Stimulated activated CD8-positive, alpha-beta memory T cell treated with anti-CD3 and anti-CD28 coated beads, Interleukin-7, amount 100 ng/mL, for 24 hours (primary cell): Measurements from ENCODE around the gene GJB2.
"Not testable (repeated sequence)": the region's sequence is repeated elsewhere in the genome, so short reads cannot be mapped to it uniquely, and the experiment has no call there.

Experiments
- DNase-seq: peaks from one replicate; pipeline ENCODE4 v3.0.0-alpha.2; 2020; ENCODE audit warnings: low read depth

The GJB2 gene

GRCh38 chr13:20165417-20166257 is 27.1 kb downstream of the GJB2 start:
- no peak for DNase-seq

- DNase-seq = no peak
These were observed 30.8 kb downstream of the GJB2 start for GRCh38 chr13:20161951-20162300.

DNA sequence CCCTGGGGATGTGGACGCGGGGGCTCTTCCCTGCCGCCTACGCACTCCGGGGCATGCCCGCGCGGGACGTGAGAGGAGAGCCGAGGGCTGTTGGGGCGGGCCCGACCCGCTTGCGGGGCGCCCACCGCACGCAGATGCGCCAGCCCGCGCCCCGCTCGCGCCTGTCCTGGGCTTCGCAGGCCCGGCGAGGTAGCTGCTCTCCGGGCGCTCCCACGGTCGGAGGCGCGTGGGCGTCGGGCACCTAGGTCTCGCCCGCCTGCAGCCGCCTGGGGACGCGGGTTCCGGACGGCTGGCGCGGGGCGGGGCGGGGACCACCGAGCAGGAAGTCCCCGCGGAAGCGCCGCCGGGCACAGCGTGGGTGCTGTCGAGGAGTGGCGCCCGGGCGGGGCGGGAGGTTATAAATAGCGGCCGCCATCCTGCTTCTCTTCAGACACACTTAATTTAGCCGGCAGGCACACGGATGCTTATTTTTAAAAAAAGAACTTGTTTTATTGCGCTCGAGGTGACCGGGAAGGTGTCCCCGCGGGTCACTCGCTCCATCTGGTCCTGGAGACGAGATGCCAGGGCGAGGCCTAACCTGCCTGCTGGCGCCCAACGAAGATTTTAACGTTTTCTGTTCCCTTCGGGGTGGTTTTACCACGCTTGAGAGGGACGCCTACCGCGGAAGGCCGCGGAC is 31.3 kb downstream of the GJB2 start:
- DNase-seq = peak; percentile 11

- peak; percentile 45 for DNase-seq
These were observed 32.1 kb downstream of the GJB2 start, which contains the start of gene GJA3 for GRCh38 chr13:20160306-20161274. TSS of gene GJA3 (minus strand) at chr13:20161052. CDS start at chr13:20143288, 17,764 bp downstream.

GRCh38 chr13:20159646-20160305 is 33.0 kb downstream of the GJB2 start:
- no peak for DNase-seq

DNA sequence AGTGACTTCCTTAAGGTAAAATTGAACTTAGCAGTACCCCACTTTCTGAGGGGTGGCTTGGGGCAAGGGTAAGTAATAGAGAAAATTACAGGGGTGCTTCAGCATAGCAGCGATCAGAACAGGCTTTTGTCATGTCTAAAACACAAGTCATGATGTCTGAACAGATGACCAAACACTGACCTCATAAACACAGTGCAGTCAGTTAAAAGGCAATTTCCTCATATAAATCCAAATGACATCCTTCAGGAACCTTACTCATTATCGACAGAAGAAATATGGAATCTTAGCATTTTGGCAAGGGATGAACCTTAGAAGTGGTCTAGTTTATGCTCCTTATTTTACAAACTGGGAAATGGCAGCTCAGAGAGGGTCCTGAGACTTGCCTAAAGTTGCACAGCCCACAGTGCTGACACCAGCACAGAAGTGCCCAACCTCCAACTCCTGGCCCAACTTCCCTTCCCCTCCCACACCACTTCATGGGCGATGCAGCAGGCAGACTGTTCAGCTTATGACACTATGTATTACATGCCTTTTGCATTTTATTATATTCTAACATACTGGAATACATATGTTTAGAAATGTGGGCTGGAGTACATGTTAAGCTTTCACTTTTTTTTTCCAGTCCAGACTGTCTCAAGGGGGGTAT is 35.5 kb downstream of the GJB2 start:
- no peak for DNase-seq

- no peak for DNase-seq
These were observed 36.0 kb downstream of the GJB2 start for GRCh38 chr13:20156702-20157101.

DNA sequence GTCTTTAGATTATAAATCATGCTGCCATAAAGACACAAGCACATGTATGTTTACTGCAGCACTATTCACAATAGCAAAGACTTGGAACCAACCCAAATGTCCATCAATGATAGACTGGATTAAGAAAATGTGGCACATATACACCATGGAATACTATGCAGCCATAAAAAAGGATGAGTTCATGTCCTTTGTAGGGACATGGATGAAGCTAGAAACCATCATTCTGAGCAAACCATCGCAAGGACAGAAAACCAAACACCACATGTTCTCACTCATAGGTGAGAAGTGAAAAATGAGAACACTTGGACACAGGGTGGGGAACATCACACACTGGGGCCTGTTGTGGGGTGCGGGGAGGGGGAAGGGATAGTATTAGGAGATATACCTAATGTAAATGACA is 39.4 kb downstream of the GJB2 start:
- not testable (repeated sequence) for DNase-seq

DNA sequence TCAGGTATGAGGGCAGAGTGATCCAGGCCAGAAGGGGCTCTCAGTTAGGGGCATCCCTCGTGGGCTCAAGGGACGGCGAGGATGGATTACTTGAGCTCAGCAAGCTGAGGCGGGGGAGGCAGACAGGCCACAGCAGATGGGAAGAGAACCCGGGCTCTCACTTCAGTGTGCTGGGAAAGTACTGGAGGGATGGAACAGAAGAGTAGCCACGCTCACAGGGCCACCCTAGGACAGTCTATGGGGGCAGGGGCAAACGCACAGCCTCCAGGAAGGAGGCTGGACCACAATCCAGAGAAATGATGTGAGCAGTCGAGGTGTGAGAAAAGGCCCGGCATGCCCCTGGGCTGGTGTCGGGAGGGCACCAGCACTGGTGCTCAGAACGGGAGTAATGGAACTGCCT is 41.1 kb downstream of the GJB2 start:
- DNase-seq = no peak

- no peak for DNase-seq
These were observed 41.7 kb downstream of the GJB2 start for GRCh38 chr13:20151016-20151415.

DNA sequence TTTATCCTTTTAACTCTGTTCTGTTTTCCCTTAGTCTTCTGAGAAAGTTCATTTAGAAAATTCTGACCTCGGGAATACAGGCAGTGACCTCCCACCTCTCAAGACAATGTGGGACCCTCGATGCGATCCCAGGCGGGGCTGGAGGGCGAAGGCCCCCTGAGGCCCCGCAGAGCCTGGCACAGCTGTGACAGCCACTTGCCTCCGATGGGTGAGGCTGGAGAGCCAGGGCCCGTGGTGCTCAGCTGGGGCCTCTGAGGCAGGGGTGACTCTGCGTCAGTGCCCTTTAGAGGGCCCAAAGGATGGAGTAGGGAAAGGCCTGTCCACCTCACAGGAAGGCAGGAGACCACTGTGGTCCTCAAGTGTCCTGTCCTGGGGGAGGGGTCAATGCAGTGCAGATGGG is 42.2 kb downstream of the GJB2 start:
- DNase-seq = no peak

DNA sequence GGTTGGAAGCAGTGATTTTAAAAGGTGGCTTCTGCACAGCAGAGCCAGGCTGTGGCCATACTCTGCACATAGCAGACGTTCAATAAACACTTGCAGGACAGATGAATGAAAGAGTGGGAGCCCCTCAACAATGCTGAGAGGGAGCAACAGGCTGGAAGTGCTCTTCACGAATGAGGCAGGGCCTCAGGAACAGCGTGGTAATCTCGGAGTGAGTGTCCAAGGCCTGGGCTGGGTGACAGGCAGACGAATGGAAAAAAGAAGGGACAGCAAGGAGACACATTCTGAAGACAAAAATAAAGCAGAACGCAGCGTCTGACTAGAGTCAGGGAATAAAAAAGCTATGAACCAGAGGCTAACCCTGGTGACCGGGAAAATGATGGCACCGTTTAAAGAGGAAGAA is 43.0 kb downstream of the GJB2 start:
- DNase-seq = no peak

DNA sequence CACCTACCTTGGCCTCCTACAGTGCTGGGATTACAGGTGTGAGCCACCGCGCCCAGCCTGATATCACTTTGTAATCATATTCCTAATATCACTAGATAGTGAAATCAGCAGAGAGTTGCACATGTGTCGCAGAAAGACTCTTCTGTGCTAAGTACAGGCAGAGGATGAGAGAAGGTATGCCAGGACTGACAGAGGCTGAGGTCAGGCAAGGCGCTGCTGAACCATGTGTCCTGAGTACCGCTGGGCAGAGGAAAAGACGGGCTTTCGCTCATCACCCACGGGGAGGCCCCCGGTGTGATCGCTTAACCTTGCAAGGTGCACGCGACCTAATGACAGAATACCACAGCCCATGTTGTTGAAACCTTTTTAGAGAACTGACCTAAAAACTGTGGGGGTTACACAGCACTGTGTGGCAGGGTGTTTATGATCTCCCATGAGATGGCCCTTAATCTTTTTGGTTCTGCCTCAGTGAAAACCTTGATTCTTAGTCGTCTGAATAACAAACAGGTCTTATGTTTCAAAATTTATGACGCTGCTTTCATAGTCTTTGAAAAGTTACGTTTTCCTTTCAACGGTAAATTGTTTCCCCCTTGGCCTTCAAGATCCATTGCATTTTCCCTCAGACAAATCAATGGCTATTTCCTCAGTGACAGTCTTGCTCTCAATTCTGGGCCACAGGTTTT is 44.1 kb downstream of the GJB2 start:
- DNase-seq = no peak

DNA sequence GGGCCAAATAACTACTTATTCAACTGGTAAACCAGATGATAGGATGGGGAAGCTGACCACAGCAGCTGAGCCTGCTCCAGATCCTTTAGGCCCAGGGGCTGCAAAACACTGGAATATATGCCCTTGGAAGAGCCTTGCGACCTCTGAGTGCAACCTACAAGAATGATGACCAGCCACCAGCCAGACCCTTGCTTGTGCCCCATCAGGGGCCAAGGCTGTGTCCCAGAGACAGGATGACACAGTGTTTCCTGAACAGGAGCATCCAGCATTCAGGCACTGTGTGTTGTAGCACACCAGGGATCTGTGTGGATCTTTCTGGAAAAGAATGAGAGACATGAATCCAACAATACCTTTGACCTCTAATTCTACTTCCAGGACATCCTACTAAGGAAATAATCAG is 46.4 kb downstream of the GJB2 start:
- DNase-seq = no peak

GRCh38 chr13:20145521-20145920 is 47.2 kb downstream of the GJB2 start:
- no peak for DNase-seq

- DNase-seq = no peak
These were observed 48.4 kb downstream of the GJB2 start for GRCh38 chr13:20144141-20144850.

DNA sequence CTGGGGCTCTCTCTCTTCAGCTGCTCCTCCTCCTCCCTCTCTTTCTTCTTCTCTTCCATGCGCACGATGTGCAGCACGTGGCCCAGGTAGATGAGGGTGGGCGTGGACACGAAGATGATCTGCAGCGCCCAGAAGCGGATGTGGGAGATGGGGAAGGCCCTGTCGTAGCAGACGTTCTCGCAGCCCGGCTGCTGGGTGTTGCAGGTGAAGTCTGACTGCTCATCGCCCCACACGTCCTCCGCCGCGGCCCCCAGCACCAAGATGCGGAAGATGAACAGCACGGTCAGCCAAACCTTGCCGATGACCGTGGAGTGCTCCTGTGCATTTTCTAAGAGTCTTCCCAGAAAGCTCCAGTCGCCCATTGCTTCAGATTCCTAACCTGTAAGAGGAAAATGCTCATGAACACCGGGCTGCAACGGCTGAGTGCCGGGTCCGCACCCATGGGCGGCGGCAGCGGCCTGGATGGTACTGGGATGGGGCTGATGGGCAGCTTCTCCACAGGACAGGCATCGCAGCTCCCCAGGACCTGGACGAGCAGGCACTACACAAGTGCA is 49.7 kb downstream of the GJB2 start:
- no peak for DNase-seq

DNA sequence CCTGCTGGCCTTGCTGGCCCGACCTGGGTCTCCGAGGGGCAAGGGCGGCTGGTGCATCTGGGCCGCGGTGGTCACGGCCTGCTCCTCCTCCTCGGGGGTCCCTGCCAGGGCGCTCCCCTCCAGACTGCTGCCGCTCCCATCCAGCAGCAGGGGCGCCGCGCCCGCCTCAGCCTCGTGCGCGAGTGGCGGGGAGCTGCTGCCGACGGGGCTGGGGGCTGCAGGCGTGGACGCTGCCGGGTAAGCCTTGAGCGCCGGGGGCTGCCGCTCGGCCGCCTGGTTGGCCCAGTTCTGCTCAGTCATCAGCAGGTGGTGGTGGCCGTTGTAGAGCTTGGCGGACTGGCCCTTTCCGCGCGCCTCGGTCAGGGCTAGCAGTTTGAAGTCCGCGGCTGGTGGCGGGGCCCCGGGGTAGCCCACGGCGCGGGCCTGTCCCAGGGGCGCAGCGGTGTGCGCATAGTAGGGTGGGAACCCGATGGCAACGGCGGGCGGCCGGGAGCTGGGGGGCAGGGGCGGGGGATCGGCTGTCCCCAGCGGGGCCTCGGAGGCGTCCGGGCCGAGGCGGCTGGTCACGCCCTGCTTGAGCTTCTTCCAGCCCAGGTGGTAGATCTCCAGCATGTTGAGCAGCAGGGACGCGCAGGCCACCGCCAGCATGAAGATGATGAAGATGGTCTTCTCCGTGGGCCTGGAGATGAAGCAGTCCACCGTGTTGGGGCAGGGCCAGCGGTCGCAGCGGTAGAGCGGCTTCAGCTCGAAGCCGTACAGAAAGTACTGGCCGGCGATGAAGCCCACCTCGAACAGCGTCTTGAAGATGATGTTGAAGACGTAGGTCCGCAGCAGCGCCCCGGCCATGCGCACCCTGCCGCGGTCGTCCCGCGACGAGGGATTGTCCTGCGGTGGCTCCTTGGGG is 50.5 kb downstream of the GJB2 start:
- no peak for DNase-seq
